Stimulated activated CD4-positive, alpha-beta T cell treated with anti-CD3 and anti-CD28 coated beads, Interleukin-1b, Interleukin-23, amount 100 ng/mL, for 1 hour (primary cell): ENCODE results near the gene SPC25.
"Not testable (repeated sequence)": the region's sequence is repeated elsewhere in the genome, so short reads cannot be mapped to it uniquely, and the experiment has no call there.

ENCODE experiments used
- DNase-seq, 2 donors: peaks; one replicate each; pipeline ENCODE4 v3.0.0-alpha.2; 2020; ENCODE audit warnings: low read depth in 2 of 2

The SPC25 gene

DNA sequence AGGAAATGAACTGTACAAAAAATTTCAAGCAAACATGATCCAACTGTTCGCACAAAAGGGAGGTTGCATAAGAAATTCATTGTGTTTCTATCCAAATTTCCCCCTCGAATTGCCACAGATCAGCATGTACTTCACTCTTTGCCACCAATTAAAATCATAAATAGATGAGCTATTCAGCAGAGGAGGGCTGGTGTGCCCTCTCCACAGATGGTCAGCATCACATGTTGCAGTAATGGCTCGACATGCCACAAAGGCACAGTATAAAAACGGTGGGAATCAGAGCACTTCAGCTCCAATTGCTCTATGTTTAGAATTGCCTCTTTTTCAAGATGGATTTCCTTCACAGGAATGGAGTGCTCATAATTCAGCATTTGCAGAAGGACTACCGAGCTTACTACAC is 10.8 kb upstream of the SPC25 start, which contains the start of gene G6PC2:
G6PC2 (plus strand) TSS at position 289 of the 400 bp plus-strand sequence; CDS start at position 330, 41 bp downstream.
- no peak for DNase-seq

- no peak for DNase-seq
Observed at GRCh38 chr2:168897449-168897848, 7.2 kb upstream of the SPC25 start.

DNA sequence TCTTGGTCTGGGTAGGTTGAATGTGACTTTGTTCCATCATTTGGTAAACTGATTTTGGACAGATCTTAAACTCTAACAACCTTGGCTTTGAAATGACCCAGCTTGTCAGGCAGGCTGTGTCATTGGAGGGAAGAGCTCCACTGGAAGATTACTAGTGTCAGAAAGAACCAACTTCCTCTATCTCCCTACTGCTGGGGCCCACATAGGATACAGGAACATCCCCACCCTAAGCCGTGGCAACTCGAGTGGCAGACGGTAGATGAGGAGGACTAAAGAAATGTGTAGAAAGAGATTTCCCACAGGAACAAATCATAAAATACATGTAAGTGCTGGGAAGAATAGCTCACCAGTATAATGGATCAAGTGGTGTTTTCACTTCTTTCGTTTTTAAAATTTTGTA is 6.6 kb upstream of the SPC25 start:
- no peak for DNase-seq

- DNase-seq = no peak
Observed at GRCh38 chr2:168895771-168896170, 5.5 kb upstream of the SPC25 start.

- DNase-seq = no peak
Observed at GRCh38 chr2:168894720-168895119, 4.5 kb upstream of the SPC25 start.

GRCh38 chr2:168894101-168894500 is 3.9 kb upstream of the SPC25 start:
- DNase-seq = no peak

GRCh38 chr2:168892327-168892726 is 2.1 kb upstream of the SPC25 start:
- no peak for DNase-seq

GRCh38 chr2:168889635-168890005 is 610 bp downstream of the SPC25 start:
- no peak for DNase-seq

DNA sequence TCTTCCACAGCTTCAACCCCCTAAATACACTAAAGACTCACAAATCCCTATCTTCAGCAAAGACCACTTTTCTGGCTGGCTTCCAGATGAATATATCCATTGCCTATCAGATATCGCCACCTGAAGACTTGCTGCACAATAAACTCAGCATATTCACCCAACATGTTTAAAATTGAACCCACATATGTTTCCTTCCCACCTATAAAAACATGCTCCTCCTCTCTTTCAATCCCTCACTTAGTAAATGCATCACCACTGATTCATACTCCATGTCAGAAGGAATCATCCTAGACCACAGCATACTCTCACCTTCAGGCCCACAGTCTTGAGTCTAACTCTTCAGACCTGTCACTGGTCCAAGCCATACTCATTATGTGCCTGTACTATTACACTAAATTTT is 5.3 kb downstream of the SPC25 start:
- DNase-seq = no peak

- DNase-seq = not testable (repeated sequence)
Observed at GRCh38 chr2:168882163-168882562, 8.1 kb downstream of the SPC25 start.

GRCh38 chr2:168874368-168875054 is 15.7 kb downstream of the SPC25 start:
- DNase-seq = no peak

GRCh38 chr2:168870824-168871223 is 19.4 kb downstream of the SPC25 start:
- DNase-seq = not testable (repeated sequence)

GRCh38 chr2:168870369-168870768 is 19.9 kb downstream of the SPC25 start:
- not testable (repeated sequence) for DNase-seq

DNA sequence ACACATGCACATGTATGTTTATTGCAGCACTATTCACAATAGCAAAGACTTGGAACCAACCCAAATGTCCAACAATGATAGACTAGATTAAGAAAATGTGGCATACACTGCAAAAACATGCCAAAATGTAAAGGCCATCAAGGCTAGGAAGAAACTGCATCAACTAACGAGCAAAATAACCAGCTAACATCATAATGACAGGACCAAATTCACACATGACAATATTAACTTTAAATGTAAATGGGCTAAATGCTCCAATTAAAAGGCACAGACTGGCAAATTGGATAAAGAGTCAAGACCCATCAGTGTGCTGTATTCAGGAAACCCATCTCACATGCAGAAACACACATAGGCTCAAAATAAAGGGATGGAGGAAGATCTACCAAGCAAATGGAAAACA is 23.1 kb downstream of the SPC25 start:
- DNase-seq = not testable (repeated sequence)

DNA sequence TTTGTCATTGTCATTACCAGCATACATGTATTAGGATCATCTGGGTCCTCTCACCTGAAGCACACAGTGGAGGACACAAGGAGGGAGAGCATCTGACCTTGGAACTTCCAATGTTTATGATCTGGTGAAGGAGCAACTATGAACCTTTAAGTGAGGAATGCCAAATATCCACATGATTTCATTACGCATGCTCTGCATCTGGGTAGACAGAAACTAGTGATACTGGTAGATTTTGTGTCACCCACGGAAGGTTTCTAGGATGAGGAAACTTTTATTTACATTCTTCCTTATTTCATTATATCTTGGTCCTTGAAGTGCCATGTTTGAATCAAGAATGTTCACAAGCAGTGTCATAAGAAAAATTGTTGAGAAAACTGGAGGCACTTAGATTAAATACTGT is 32.1 kb downstream of the SPC25 start:
- no peak for DNase-seq

DNA sequence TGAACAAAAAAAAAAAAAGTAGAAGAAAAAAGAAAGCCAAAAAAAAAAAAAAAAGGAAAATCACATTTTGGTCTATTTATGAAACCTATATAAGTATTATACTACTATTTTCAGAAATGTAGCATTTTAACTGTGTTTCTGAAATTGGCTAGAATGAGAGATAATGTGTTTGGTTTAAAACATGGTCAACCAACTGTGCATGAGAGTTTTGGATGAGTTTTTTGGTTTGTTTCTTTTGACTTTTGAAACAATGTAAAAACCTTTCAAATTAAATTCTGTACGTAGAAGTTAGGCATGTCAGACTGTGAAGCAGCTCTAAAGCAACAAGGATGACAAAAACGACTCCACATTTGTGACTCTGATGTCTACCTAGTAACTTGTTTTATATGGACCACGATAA is 34.6 kb downstream of the SPC25 start:
- no peak for DNase-seq

GRCh38 chr2:168854651-168855050 is 35.6 kb downstream of the SPC25 start:
- DNase-seq = no peak

DNA sequence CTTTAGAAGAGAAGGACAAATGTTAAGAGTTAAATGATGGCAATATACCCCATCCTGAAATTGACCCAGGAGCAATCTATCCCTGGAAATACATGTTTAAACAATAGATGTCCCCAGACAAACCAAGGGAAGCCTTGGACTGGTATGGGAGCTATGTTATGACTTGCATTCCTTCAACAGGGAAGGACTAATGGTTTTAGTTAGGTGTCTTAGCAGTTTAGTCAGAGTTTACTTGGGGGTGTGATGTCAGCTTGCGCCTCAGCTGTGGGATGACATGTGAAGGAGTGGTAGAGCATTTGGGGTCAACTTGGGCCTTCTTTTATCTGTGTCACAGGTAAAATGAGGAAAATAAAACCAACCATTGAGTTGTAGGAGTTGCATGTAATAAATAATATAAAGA is 36.8 kb downstream of the SPC25 start:
- no peak for DNase-seq

DNA sequence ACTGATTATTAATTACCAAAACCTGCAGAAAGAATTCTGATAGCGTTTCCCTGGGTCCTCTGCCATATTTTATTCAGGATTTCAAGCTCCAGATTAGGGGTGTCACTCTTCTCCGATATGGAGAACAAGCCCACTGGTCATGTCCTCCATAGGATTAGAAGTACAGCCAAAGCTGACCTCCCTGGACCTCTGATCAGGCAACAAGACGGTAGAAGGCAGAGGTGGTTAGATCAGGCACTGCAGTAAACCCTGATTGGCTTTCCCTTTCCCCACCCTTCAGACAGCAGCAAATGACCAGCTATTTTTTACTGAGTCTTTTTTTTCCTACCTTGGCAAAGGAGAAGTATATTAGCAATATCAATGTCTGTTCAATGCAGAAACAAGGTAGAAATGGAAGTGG is 37.7 kb downstream of the SPC25 start:
- no peak for DNase-seq

DNA sequence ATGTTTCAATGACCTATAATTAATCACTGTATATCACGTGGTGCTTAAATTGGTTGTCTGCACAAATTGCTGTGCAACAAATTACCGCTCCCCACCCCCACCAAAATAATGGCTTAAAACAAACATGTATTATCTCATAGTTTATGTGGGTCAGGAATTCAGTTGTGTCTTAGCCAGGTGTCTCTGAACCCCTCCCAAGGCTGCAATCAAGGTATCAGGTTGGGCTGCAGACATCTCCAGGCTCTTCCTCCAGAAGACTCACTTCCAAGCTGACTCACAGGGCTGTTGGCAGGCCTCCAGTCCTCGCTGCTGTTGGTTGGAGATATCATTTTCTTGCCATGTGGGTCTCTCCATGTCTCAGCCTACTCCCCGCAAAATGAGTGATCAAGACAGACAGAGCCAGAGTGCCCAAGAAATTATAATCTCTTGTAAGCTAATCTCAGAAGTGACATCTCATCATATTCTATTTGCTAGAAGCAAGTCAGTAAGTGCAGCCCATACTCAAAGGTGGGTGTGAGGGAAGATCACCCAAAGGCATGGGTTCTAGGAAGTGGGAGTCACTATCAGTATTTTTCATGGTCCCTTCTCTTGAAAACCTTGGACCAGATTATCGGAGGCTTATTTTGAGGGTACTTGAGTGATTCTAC is 38.4 kb downstream of the SPC25 start:
- no peak for DNase-seq

- DNase-seq = no peak
Observed at GRCh38 chr2:168850846-168851245, 39.4 kb downstream of the SPC25 start.

GRCh38 chr2:168849610-168850009 is 40.6 kb downstream of the SPC25 start:
- no peak for DNase-seq

- DNase-seq = no peak
Observed at GRCh38 chr2:168848225-168848624, 42.0 kb downstream of the SPC25 start.

DNA sequence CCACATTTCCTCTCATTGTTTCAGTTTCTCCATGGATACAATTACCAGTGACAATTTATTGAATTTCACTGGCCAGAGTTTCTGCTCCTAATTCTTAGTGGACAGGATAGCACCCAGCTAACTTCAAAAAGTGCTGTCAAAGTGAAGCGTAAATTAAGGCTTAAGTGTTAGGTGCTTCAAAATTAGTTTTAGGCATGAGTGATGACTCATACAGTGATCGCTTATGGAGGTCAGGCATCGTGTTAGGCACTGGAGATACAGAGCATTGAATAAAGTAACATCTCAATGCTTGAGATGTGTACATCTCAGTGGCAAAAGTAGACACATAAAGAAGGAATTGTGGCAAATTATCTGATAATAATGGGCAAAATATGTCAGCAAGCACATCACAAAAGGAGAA is 47.0 kb downstream of the SPC25 start:
- no peak for DNase-seq
